ENCODE measurements around the gene HDAC1. TPM values are rescaled to one million over a fixed set of nuclear protein-coding genes. Genes with fewer than 3 reads are reported as not detected.
"Not testable (repeated sequence)": the region's sequence is repeated elsewhere in the genome, so short reads cannot be mapped to it uniquely, and the experiment has no call there.

The HDAC1 gene
- polyA plus RNA-seq, 1 donor: 153 TPM

GRCh38 chr1:32355778-32356177 is 63.9 kb downstream of the HDAC1 start:
- not testable (repeated sequence) for H3K9me3 ChIP-seq (ENCODE audit: control insufficient read depth, low read depth, low read length); H3K4me3 ChIP-seq (ENCODE audit: low read length); H3K27me3 ChIP-seq (ENCODE audit: control insufficient read depth, insufficient read depth, low read length); H3K36me3 ChIP-seq (ENCODE audit: control insufficient read depth, insufficient read depth, low read length); DNase-seq; H3K27ac ChIP-seq (ENCODE audit: low read length)
- WGBS (ENCODE audit: insufficient coverage, low lambda C conversion rate): no CpG with 5 or more reads among the region's 6 CpGs
- peaks cover 32% of the 10 kb centered on the region for H3K4me1 ChIP-seq (ENCODE audit: control insufficient read depth, insufficient read depth, low read length)

- H3K27ac ChIP-seq (ENCODE audit: low read length): no peak overlapping the region
- no peak for DNase-seq
- WGBS (ENCODE audit: insufficient coverage, low lambda C conversion rate): 100% methylated on average over 1 of the region's 1 CpG
These were observed 64.6 kb downstream of the HDAC1 start for GRCh38 chr1:32356478-32356877.

GRCh38 chr1:32357614-32358013 is 65.7 kb downstream of the HDAC1 start:
- Histone ChIP-seq H3K27ac (ENCODE audit: low read length) (no peak overlapping the region), H3K36me3 (ENCODE audit: control insufficient read depth, insufficient read depth, low read length) (peaks cover 4% of the 10 kb centered on the region), H3K27me3 (ENCODE audit: control insufficient read depth, insufficient read depth, low read length) (no peaks in the 10 kb centered on the region), H3K9me3 (ENCODE audit: control insufficient read depth, low read depth, low read length) (peaks cover 3% of the 10 kb centered on the region), H3K4me1 (ENCODE audit: control insufficient read depth, insufficient read depth, low read length) (peaks cover 29% of the 10 kb centered on the region), H3K4me3 (ENCODE audit: low read length) (no peak overlapping the region)
- WGBS (ENCODE audit: insufficient coverage, low lambda C conversion rate): no CpG with 5 or more reads among the region's 6 CpGs
- no peak for DNase-seq

More at GRCh38 chr1:32356478-32356877, 64.6 kb downstream of the HDAC1 start:
- Histone ChIP-seq H3K4me1 (ENCODE audit: control insufficient read depth, insufficient read depth, low read length) (peaks cover 32% of the 10 kb centered on the region), H3K9me3 (ENCODE audit: control insufficient read depth, low read depth, low read length) (no peaks in the 10 kb centered on the region), H3K27me3 (ENCODE audit: control insufficient read depth, insufficient read depth, low read length) (no peaks in the 10 kb centered on the region), H3K36me3 (ENCODE audit: control insufficient read depth, insufficient read depth, low read length) (peaks cover 4% of the 10 kb centered on the region), H3K4me3 (ENCODE audit: low read length) (no peak overlapping the region)

- Histone ChIP-seq H3K27ac (ENCODE audit: low read length) (peak overlapping the region; percentile 5), H3K27me3 (ENCODE audit: control insufficient read depth, insufficient read depth, low read length) (no peaks in the 10 kb centered on the region), H3K4me1 (ENCODE audit: control insufficient read depth, insufficient read depth, low read length) (peaks cover 22% of the 10 kb centered on the region), H3K9me3 (ENCODE audit: control insufficient read depth, low read depth, low read length) (peaks cover 3% of the 10 kb centered on the region), H3K4me3 (ENCODE audit: low read length) (no peak overlapping the region), H3K36me3 (ENCODE audit: control insufficient read depth, insufficient read depth, low read length) (peaks cover 4% of the 10 kb centered on the region)
- 60% methylated on average over 1 of the region's 3 CpGs for WGBS (ENCODE audit: insufficient coverage, low lambda C conversion rate)
- peak in 1 of 2 donors; percentile 44 for DNase-seq
These were observed 66.6 kb downstream of the HDAC1 start for GRCh38 chr1:32358435-32358834.

- no CpG with 5 or more reads among the region's 35 CpGs for WGBS (ENCODE audit: insufficient coverage, low lambda C conversion rate)
- Histone ChIP-seq H3K4me1 (ENCODE audit: control insufficient read depth, insufficient read depth, low read length) (peaks cover 20% of the 10 kb centered on the region), H3K4me3 (ENCODE audit: low read length) (no peak overlapping the region), H3K9me3 (ENCODE audit: control insufficient read depth, low read depth, low read length) (peaks cover 3% of the 10 kb centered on the region), H3K27me3 (ENCODE audit: control insufficient read depth, insufficient read depth, low read length) (no peaks in the 10 kb centered on the region), H3K36me3 (ENCODE audit: control insufficient read depth, insufficient read depth, low read length) (peaks cover 24% of the 10 kb centered on the region), H3K27ac (ENCODE audit: low read length) (no peak overlapping the region)
- DNase-seq: no peak
These were observed 69.4 kb downstream of the HDAC1 start for GRCh38 chr1:32361308-32361673.

- Histone ChIP-seq H3K27ac (ENCODE audit: low read length) (no peak overlapping the region), H3K36me3 (ENCODE audit: control insufficient read depth, insufficient read depth, low read length) (peaks cover 30% of the 10 kb centered on the region), H3K4me1 (ENCODE audit: control insufficient read depth, insufficient read depth, low read length) (peaks cover 20% of the 10 kb centered on the region), H3K4me3 (ENCODE audit: low read length) (peak overlapping the region; percentile 34), H3K9me3 (ENCODE audit: control insufficient read depth, low read depth, low read length) (peaks cover 3% of the 10 kb centered on the region), H3K27me3 (ENCODE audit: control insufficient read depth, insufficient read depth, low read length) (no peaks in the 10 kb centered on the region)
- DNase-seq: peak; percentile 25 to 63
- no CpG with 5 or more reads among the region's 91 CpGs for WGBS (ENCODE audit: insufficient coverage, low lambda C conversion rate)
These were observed 70.0 kb downstream of the HDAC1 start for GRCh38 chr1:32361674-32362473.

- peak within 1 kb of the TSS; percentile 34 for H3K4me3 ChIP-seq (ENCODE audit: low read length)
- no peak within 1 kb of the TSS for H3K27ac ChIP-seq (ENCODE audit: low read length)
- H3K27me3 ChIP-seq (ENCODE audit: control insufficient read depth, insufficient read depth, low read length): no peaks in the 10 kb centered on the region
- peaks cover 16% of the 10 kb centered on the region for H3K4me1 ChIP-seq (ENCODE audit: control insufficient read depth, insufficient read depth, low read length)
- no CpG with 5 or more reads among the region's 17 CpGs for WGBS (ENCODE audit: insufficient coverage, low lambda C conversion rate)
- peaks cover 3% of the 10 kb centered on the region for H3K9me3 ChIP-seq (ENCODE audit: control insufficient read depth, low read depth, low read length)
- peaks cover 38% of the 10 kb centered on the region for H3K36me3 ChIP-seq (ENCODE audit: control insufficient read depth, insufficient read depth, low read length)
- DNase-seq: no peak
These were observed 70.8 kb downstream of the HDAC1 start, which contains the start of the genes FAM229A and TSSK3 for GRCh38 chr1:32362474-32363313. Gene FAM229A (minus strand): TSS chr1:32362485. CDS start chr1:32362091, 394 bp downstream. Gene TSSK3 (plus strand): TSS chr1:32362539. CDS start chr1:32362702, 163 bp downstream.

- Histone ChIP-seq H3K4me3 (ENCODE audit: low read length) (no peak overlapping the region), H3K27ac (ENCODE audit: low read length) (no peak overlapping the region), H3K36me3 (ENCODE audit: control insufficient read depth, insufficient read depth, low read length) (peaks cover 48% of the 10 kb centered on the region), H3K4me1 (ENCODE audit: control insufficient read depth, insufficient read depth, low read length) (peaks cover 6% of the 10 kb centered on the region), H3K9me3 (ENCODE audit: control insufficient read depth, low read depth, low read length) (peaks cover 3% of the 10 kb centered on the region), H3K27me3 (ENCODE audit: control insufficient read depth, insufficient read depth, low read length) (no peaks in the 10 kb centered on the region)
- WGBS (ENCODE audit: insufficient coverage, low lambda C conversion rate): no CpG with 5 or more reads among the region's 12 CpGs
- no peak for DNase-seq
These were observed 71.8 kb downstream of the HDAC1 start for GRCh38 chr1:32363713-32364112.

- WGBS (ENCODE audit: insufficient coverage, low lambda C conversion rate): 90% methylated on average over 2 of the region's 5 CpGs
These were observed 73.0 kb downstream of the HDAC1 start for GRCh38 chr1:32364836-32365235.

GRCh38 chr1:32365445-32365844 is 73.6 kb downstream of the HDAC1 start:
- DNase-seq: no peak
- Histone ChIP-seq H3K27ac (ENCODE audit: low read length) (no peak overlapping the region), H3K4me3 (ENCODE audit: low read length) (no peak overlapping the region), H3K36me3 (ENCODE audit: control insufficient read depth, insufficient read depth, low read length) (peaks cover 61% of the 10 kb centered on the region), H3K9me3 (ENCODE audit: control insufficient read depth, low read depth, low read length) (peaks cover 3% of the 10 kb centered on the region), H3K4me1 (ENCODE audit: control insufficient read depth, insufficient read depth, low read length) (peaks cover 5% of the 10 kb centered on the region), H3K27me3 (ENCODE audit: control insufficient read depth, insufficient read depth, low read length) (no peaks in the 10 kb centered on the region)
- WGBS (ENCODE audit: insufficient coverage, low lambda C conversion rate): no CpG with 5 or more reads among the region's 6 CpGs

More at GRCh38 chr1:32364836-32365235, 73.0 kb downstream of the HDAC1 start:
- no peak for DNase-seq
- no peaks in the 10 kb centered on the region for H3K27me3 ChIP-seq (ENCODE audit: control insufficient read depth, insufficient read depth, low read length)
- no peak overlapping the region for H3K4me3 ChIP-seq (ENCODE audit: low read length)
- no peak overlapping the region for H3K27ac ChIP-seq (ENCODE audit: low read length)
- H3K9me3 ChIP-seq (ENCODE audit: control insufficient read depth, low read depth, low read length): peaks cover 3% of the 10 kb centered on the region
- peaks cover 5% of the 10 kb centered on the region for H3K4me1 ChIP-seq (ENCODE audit: control insufficient read depth, insufficient read depth, low read length)
- H3K36me3 ChIP-seq (ENCODE audit: control insufficient read depth, insufficient read depth, low read length): peaks cover 56% of the 10 kb centered on the region

All from large intestine (tissue), 3 donors.